Activated B cell treated with CpG ODN at 0.5 μM for 24 hours (primary cell): ENCODE results near the gene EPN2. TPM values are rescaled to one million over a fixed set of nuclear protein-coding genes. Genes with fewer than 3 reads are reported as not detected.

Experiments
- ATAC-seq: fragments of 200-7000 bp; cut with Tn5 transposase; one replicate; pipeline ENCODE4 v1.10.0; 2021; ENCODE audit warnings: low read depth, mild to moderate bottlenecking, moderate library complexity
- CTCF ChIA-PET: fragments of 350-600 bp; sonication (Branson Sonifier 250); formaldehyde crosslinking; loops from one replicate; lab custom pipeline; 2021; ENCODE audit warnings: antibody characterized with exemption; lab: Charles Lee
- POLR2A ChIA-PET: fragments of 350-600 bp; sonication (Branson Sonifier 250); formaldehyde crosslinking; loops from one replicate; lab custom pipeline; 2021; ENCODE audit warnings: antibody characterized with exemption; lab: Charles Lee
- DNase-seq: peaks from one replicate; pipeline ENCODE4 v3.0.0; 2022
- H3K27ac Mint-ChIP-seq: one replicate; pipeline ENCODE4 v1.8.0; 2020; ENCODE audit warnings: mixed read lengths
- H3K27me3 Mint-ChIP-seq: one replicate; pipeline ENCODE4 v1.8.0; 2021; ENCODE audit warnings: mixed read lengths
- H3K36me3 Mint-ChIP-seq: one replicate; pipeline ENCODE4 v1.8.0; 2021; ENCODE audit warnings: low read depth, mixed read lengths
- H3K4me1 Mint-ChIP-seq: one replicate; pipeline ENCODE4 v1.8.0; 2021; ENCODE audit warnings: mixed read lengths
- H3K4me3 Mint-ChIP-seq: one replicate; pipeline ENCODE4 v1.8.0; 2020; ENCODE audit warnings: mild to moderate bottlenecking, mixed read lengths
- H3K9me3 Mint-ChIP-seq: one replicate; pipeline ENCODE4 v1.8.0; 2020; ENCODE audit warnings: mixed read lengths
- intact Hi-C: fragments of 100-400 bp; cut with micrococcal nuclease; formaldehyde crosslinking; loops from one replicate; pipeline ENCODE4 v1.15.1; 2024
- total RNA-seq: library from RNA; stranded (reverse); gene quantifications from 2 replicates; pipeline ENCODE4 v1.2.3, GENCODE V29; 2022
- TF ChIP-seq, protein P1 (sequence below): fragments of 200-600 bp; IDR thresholded peaks from one replicate; pipeline ENCODE4 v1.8.0; 2022; ENCODE audit warnings: antibody characterized with exemption, mild to moderate bottlenecking

Gene EPN2
- total RNA-seq, 1 donor from 2014 or later = 16.6 TPM

DNA sequence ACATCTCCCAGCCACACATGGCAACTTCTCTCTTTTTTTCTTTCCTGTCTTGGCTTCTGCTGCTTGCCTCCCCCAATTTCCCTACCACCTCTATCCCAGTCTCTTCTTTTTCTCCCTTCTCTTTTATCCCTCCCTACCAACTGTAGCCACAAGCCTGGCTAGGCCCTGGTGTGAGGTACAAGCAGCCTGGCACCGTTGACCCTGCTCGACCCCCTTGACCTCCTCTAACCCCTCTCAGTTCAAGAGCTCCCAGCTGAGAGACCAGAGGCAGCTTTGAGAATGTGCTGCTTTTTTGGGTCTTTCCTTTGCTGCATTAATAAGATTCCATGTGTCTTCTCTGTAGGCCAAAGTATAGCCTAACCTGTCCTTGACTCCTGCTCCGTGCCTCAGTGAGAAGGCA is 93.1 kb downstream of the EPN2 start:
- no peak for ATAC-seq
- Mint-ChIP-seq H3K9me3 (peaks cover 2% of the 10 kb centered on the region), H3K4me1 (no peaks in the 10 kb centered on the region), H3K27ac (no peak overlapping the region), H3K4me3 (no peak overlapping the region), H3K36me3 (no peaks in the 10 kb centered on the region), H3K27me3 (no peaks in the 10 kb centered on the region)
- TF ChIP-seq, protein P1, sequence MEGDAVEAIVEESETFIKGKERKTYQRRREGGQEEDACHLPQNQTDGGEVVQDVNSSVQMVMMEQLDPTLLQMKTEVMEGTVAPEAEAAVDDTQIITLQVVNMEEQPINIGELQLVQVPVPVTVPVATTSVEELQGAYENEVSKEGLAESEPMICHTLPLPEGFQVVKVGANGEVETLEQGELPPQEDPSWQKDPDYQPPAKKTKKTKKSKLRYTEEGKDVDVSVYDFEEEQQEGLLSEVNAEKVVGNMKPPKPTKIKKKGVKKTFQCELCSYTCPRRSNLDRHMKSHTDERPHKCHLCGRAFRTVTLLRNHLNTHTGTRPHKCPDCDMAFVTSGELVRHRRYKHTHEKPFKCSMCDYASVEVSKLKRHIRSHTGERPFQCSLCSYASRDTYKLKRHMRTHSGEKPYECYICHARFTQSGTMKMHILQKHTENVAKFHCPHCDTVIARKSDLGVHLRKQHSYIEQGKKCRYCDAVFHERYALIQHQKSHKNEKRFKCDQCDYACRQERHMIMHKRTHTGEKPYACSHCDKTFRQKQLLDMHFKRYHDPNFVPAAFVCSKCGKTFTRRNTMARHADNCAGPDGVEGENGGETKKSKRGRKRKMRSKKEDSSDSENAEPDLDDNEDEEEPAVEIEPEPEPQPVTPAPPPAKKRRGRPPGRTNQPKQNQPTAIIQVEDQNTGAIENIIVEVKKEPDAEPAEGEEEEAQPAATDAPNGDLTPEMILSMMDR = no peak
- intact Hi-C loops = loop anchor here (10.0 kb wide), 1 partner anchor 45 kb away; no protein-coding TSS in a partner anchor
- no peak for DNase-seq
- CTCF ChIA-PET = interaction anchor here (2.7 kb wide), 1 partner anchor 8 kb away, joined by 11 read pairs; no protein-coding TSS in a partner anchor
- POLR2A ChIA-PET = no interaction called here

DNA sequence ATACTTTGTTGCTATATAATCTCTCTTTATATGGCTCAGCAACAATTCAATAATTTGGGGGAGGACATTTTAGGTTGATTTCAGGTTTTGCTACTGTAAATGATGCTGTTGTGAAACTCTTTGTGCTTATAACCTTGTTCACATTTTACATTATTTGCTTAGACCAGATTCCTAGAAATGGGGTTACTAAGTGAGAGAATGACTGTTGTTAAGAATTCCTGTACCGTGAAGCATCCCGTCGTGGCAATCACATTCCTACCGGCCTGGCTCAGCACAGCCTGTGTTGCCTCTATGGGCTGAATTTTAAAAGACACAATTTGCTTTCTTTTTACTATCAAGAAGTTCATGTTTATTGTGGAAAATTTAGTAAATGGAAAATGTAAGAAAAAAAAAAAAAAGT is 94.0 kb downstream of the EPN2 start:
- intact Hi-C loops = loop anchor here (10.0 kb wide), 1 partner anchor 46 kb away; no protein-coding TSS in a partner anchor
- DNase-seq (no peak), ATAC-seq (no peak)
- ChIA-PET POLR2A (interaction anchor here (0.6 kb wide), 1 partner anchor 10 kb away, joined by 3 read pairs; no protein-coding TSS in a partner anchor), CTCF (no interaction called here)
- Mint-ChIP-seq H3K4me1 (no peaks in the 10 kb centered on the region), H3K4me3 (no peak overlapping the region), H3K27ac (no peak overlapping the region), H3K36me3 (no peaks in the 10 kb centered on the region), H3K27me3 (no peaks in the 10 kb centered on the region), H3K9me3 (no peaks in the 10 kb centered on the region)
- TF ChIP-seq, protein P1 = no peak

DNA sequence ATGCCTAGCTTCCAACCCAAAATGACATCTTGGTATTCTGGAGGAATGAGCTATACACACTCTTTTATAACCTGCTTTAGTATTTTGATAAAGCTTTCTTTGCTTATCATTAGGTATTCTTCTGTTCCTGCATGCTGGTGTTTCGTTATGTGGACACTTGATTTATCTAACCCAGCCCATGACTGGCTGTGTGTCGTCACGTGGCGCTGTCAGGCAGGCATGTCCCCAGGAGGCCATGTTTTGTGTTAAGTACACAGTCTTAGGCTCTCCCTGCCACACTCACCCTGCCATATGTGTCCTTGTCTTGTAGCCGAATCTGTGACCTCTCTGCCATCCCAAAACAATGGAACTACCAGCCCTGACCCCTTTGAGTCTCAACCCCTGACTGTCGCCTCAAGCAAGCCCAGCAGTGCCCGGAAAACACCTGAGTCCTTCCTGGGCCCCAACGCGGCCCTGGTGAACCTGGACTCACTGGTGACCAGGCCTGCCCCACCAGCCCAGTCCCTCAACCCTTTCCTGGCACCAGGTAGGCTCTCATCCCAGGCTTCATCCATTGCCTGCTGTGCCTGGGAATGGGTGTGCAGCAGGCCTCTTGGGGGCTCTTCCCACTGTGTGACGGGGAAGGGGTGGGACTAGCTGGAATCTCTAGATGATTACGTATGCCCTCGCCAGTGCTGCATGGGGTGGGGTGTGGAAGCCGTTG is 94.5 kb downstream of the EPN2 start:
- H3K4me3 Mint-ChIP-seq = no peak overlapping the region
- ChIA-PET CTCF (no interaction called here), POLR2A (interaction anchor here (0.6 kb wide), 2 partner anchors 10 to 23 kb away, joined by 3 to 4 read pairs; no protein-coding TSS in a partner anchor)
- TF ChIP-seq, protein P1 = no peak
- no peak for DNase-seq
- intact Hi-C loops = loop anchor here (10.0 kb wide), 1 partner anchor 47 kb away; no protein-coding TSS in a partner anchor
- H3K4me1 Mint-ChIP-seq = no peaks in the 10 kb centered on the region
- H3K27me3 Mint-ChIP-seq = no peaks in the 10 kb centered on the region
- no peaks in the 10 kb centered on the region for H3K9me3 Mint-ChIP-seq
- no peak for ATAC-seq
- H3K36me3 Mint-ChIP-seq = no peaks in the 10 kb centered on the region
- no peak overlapping the region for H3K27ac Mint-ChIP-seq

DNA sequence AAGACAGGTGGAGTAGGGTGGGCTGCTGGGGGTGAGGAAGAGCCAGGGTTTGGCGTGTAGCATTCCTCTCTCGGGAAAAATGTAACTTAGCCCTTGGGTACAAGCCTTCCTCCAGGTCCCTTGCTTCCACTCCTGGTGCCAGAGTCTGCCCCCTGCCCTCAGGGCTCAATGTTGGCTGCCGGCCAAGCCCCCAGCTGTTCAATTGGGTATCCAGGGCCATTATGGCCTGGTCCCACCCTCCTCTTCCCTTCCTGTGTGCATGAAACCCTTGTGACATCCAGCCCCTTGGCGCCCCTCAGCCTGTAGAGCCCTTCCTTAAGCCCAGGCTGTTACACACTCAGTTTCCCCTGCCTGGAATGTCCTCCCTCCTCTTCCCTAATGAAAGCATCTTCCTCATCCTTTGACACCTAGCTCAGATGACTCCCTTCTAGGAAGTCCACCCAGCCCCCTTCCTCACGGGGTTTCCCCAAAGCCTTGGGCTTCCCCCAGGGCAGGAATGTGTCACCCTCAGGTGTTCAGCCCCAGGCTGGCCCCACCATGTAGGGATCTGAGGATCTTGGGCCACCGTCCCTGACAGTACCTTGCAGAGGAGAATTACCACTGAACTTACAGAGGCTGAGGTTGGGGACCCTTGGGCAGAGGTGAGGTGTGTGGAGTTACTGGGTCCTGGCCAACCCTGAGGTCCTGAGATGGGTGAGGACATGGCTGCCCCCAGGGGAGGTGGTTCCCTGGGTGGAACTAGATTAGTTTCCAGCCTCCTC is 95.4 kb downstream of the EPN2 start:
- Mint-ChIP-seq H3K9me3 (no peaks in the 10 kb centered on the region), H3K27ac (no peak overlapping the region), H3K4me1 (no peaks in the 10 kb centered on the region), H3K36me3 (no peaks in the 10 kb centered on the region), H3K27me3 (no peaks in the 10 kb centered on the region), H3K4me3 (no peak overlapping the region)
- ATAC-seq = no peak
- ChIA-PET POLR2A (no interaction called here), CTCF (interaction anchor here (0.7 kb wide), 1 partner anchor 115 kb away, joined by 3 read pairs; no protein-coding TSS in a partner anchor)
- DNase-seq = no peak
- intact Hi-C loops = loop anchor here (10.0 kb wide), 1 partner anchor 48 kb away; no protein-coding TSS in a partner anchor
- TF ChIP-seq, protein P1 = no peak

DNA sequence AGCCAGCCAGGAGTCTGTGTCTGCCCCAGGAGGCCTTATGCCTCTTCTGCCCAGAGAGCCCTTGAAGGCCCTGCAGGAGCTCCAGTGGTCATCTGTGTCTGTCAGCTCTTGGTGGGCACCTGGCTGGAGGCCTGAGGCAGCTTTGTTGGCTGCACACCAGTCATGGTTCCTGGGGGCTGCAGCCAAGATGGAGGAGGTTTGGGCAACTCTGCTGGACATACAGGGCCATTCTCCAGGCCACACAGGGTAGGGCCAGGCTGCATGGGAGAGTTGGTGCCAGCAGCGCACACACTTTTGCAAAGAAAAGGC is 95.9 kb downstream of the EPN2 start:
- ChIA-PET CTCF (interaction anchor here (0.7 kb wide), 1 partner anchor 115 kb away, joined by 3 read pairs; no protein-coding TSS in a partner anchor), POLR2A (no interaction called here)
- no peaks in the 10 kb centered on the region for H3K27me3 Mint-ChIP-seq
- H3K27ac Mint-ChIP-seq = no peak overlapping the region
- TF ChIP-seq, protein P1 = no peak
- no peaks in the 10 kb centered on the region for H3K36me3 Mint-ChIP-seq
- no peak for DNase-seq
- no peaks in the 10 kb centered on the region for H3K9me3 Mint-ChIP-seq
- H3K4me3 Mint-ChIP-seq = no peak overlapping the region
- H3K4me1 Mint-ChIP-seq = no peaks in the 10 kb centered on the region
- ATAC-seq = no peak
- intact Hi-C loops = loop anchor here (10.0 kb wide), 1 partner anchor 48 kb away; no protein-coding TSS in a partner anchor
